Hepatocyte (in vitro differentiated cells): ENCODE measurements around the gene PRDM16. TPM values are rescaled to one million over a fixed set of nuclear protein-coding genes. Genes with fewer than 3 reads are reported as not detected.

Experiments used
- DNase-seq: peaks from one replicate; pipeline ENCODE4 v3.0.0-alpha.2; 2016; ENCODE audit warnings: low spot score
- H2AFZ ChIP-seq: fragments of 200-600 bp; sonication (generic); 2 replicates; pipeline ENCODE4 v1.6.0; 2016; ENCODE audit warnings: antibody characterized with exemption, mild to moderate bottlenecking
- H3K27ac ChIP-seq: fragments of 200-600 bp; sonication (generic); 2 replicates; pipeline ENCODE4 v1.5.1; 2016; ENCODE audit warnings: mild to moderate bottlenecking
- H3K27me3 ChIP-seq: fragments of 200-600 bp; sonication (generic); 2 replicates; pipeline ENCODE4 v1.6.1; 2016
- H3K36me3 ChIP-seq: fragments of 200-600 bp; sonication (generic); replicated peaks from 2 replicates; pipeline ENCODE4 v1.5.1; 2016; ENCODE audit warnings: low read depth; ENCODE audit not compliant: insufficient read depth
- H3K4me1 ChIP-seq: fragments of 200-600 bp; sonication (generic); 2 replicates; pipeline ENCODE4 v1.5.1; 2016; ENCODE audit warnings: mild to moderate bottlenecking, moderate library complexity; ENCODE audit not compliant: insufficient read depth
- H3K4me2 ChIP-seq: fragments of 200-600 bp; sonication (generic); 2 replicates; pipeline ENCODE4 v1.6.0; 2016
- H3K4me3 ChIP-seq: fragments of 200-600 bp; sonication (generic); 2 replicates; pipeline ENCODE4 v1.5.1; 2016; ENCODE audit warnings: mild to moderate bottlenecking
- H3K79me2 ChIP-seq: fragments of 200-600 bp; sonication (generic); 2 replicates; pipeline ENCODE4 v1.6.0; 2017; ENCODE audit warnings: mild to moderate bottlenecking
- H3K9me2 ChIP-seq: fragments of 200-600 bp; sonication (generic); replicated peaks from 2 replicates; pipeline ENCODE4 v1.6.0; 2017; ENCODE audit warnings: mild to moderate bottlenecking; ENCODE audit not compliant: insufficient read depth
- H3K9me3 ChIP-seq: fragments of 200-600 bp; sonication (generic); 2 replicates; pipeline ENCODE4 v1.5.1; 2016; ENCODE audit warnings: low read depth, mild to moderate bottlenecking
- H4K20me1 ChIP-seq: fragments of 200-600 bp; sonication (generic); 2 replicates; pipeline ENCODE4 v1.6.0; 2016; ENCODE audit warnings: mild to moderate bottlenecking; ENCODE audit not compliant: insufficient read depth, poor library complexity, severe bottlenecking
- CTCF ChIP-seq: fragments of 200-600 bp; sonication (generic); IDR thresholded peaks from 2 replicates; pipeline ENCODE4 v1.5.1; 2016; ENCODE audit warnings: antibody characterized with exemption, mild to moderate bottlenecking; ENCODE audit not compliant: poor library complexity
- EZH2 ChIP-seq: fragments of 200-600 bp; sonication (generic); IDR thresholded peaks from 2 replicates; pipeline ENCODE4 v1.6.1; 2016; ENCODE audit warnings: antibody characterized with exemption, mild to moderate bottlenecking, borderline replicate concordance
- EZH2phosphoT487 ChIP-seq: fragments of 200-600 bp; sonication (generic); IDR thresholded peaks from one replicate; pipeline ENCODE4 v1.6.1; 2018; ENCODE audit warnings: antibody characterized with exemption, mild to moderate bottlenecking, low read depth, moderate library complexity; ENCODE audit not compliant: unreplicated experiment, severe bottlenecking
- WGBS: methylation state at CpG from one replicate; pipeline ENCODE4 v1.1.6; 2016; ENCODE audit warnings: low lambda C conversion rate; ENCODE audit errors: missing lambda C conversion rate; 5-methylcytosine and 5-hydroxymethylcytosine counted together
- polyA plus RNA-seq: library from polyadenylated mRNA; unstranded; fragments of >200 nt; fragmentation: Nextera tagmentation; extraction: Ambion mirVana; gene quantifications from 2 replicates; pipeline ENCODE4 v1.2.1, GENCODE V29; 2016
- total RNA-seq: library from RNA; depleted of rRNA; stranded (reverse); fragments of >200 nt; gene quantifications from 2 replicates; pipeline ENCODE4 v1.2.3, GENCODE V29; 2014

PRDM16 gene
- total and polyA plus RNA-seq, 2 experiments from 2014 or later = 8.1 to 9.9 TPM

DNA sequence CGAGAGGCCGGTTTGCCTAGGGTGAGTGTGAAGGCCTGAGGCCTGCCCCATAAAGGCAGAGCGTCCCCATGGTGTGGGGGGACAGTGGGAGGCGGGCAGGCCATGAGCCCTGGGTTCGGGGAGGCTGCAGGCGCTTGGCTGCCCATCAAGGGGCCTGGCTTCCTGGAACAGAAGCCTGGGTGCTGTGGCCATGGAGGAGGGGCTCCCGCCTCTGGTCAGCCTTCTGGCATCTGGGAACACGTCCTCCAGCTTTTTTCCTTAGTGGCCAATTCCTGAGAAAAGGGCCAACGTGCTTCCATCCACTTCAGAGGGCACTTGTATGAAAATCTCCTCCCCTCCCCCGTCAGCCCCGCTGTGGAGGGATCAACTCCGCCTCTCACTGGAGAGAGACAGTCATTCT lies 58.7 kb downstream of the PRDM16 start:
- no peaks in the 10 kb centered on the region for H4K20me1 ChIP-seq
- TF ChIP-seq CTCF (no peak), EZH2 (no peak), EZH2phosphoT487 (no peak)
- WGBS = 83% methylated on average over 12 of the region's 12 CpGs
- peak overlapping the region; percentile 26 for H3K27ac ChIP-seq
- peaks cover 22% of the 10 kb centered on the region for H3K4me1 ChIP-seq
- no peak overlapping the region for H3K4me2 ChIP-seq
- H3K36me3 ChIP-seq = no peaks in the 10 kb centered on the region
- no peak overlapping the region for H2AFZ ChIP-seq
- H3K4me3 ChIP-seq = no peak overlapping the region
- H3K9me3 ChIP-seq = no peaks in the 10 kb centered on the region
- no peaks in the 10 kb centered on the region for H3K79me2 ChIP-seq
- no peaks in the 10 kb centered on the region for H3K9me2 ChIP-seq
- H3K27me3 ChIP-seq = no peaks in the 10 kb centered on the region
- no peak for DNase-seq

GRCh38 chr1:3128431-3129132 lies 59.6 kb downstream of the PRDM16 start:
- H3K4me1 ChIP-seq = peaks cover 31% of the 10 kb centered on the region
- no peaks in the 10 kb centered on the region for H3K36me3 ChIP-seq
- H3K27me3 ChIP-seq = no peaks in the 10 kb centered on the region
- H3K79me2 ChIP-seq = no peaks in the 10 kb centered on the region
- no peaks in the 10 kb centered on the region for H4K20me1 ChIP-seq
- H3K4me3 ChIP-seq = no peak overlapping the region
- 94% methylated on average over 26 of the region's 26 CpGs for WGBS
- no peak overlapping the region for H2AFZ ChIP-seq
- no peaks in the 10 kb centered on the region for H3K9me2 ChIP-seq
- no peak overlapping the region for H3K27ac ChIP-seq
- TF ChIP-seq CTCF = no peak
- TF ChIP-seq EZH2 = no peak
- TF ChIP-seq EZH2phosphoT487 = no peak
- H3K4me2 ChIP-seq = no peak overlapping the region
- no peaks in the 10 kb centered on the region for H3K9me3 ChIP-seq
- DNase-seq = no peak

GRCh38 chr1:3129133-3129490 lies 60.1 kb downstream of the PRDM16 start:
- no peak for DNase-seq
- H3K4me3 ChIP-seq = no peak overlapping the region
- H4K20me1 ChIP-seq = no peaks in the 10 kb centered on the region
- H3K36me3 ChIP-seq = no peaks in the 10 kb centered on the region
- WGBS = 95% methylated on average over 8 of the region's 8 CpGs
- no peaks in the 10 kb centered on the region for H3K9me2 ChIP-seq
- H3K27ac ChIP-seq = no peak overlapping the region
- H2AFZ ChIP-seq = no peak overlapping the region
- no peaks in the 10 kb centered on the region for H3K27me3 ChIP-seq
- no peak overlapping the region for H3K4me2 ChIP-seq
- H3K79me2 ChIP-seq = no peaks in the 10 kb centered on the region
- no peak for TF ChIP-seq CTCF
- TF ChIP-seq EZH2 = no peak
- no peak for TF ChIP-seq EZH2phosphoT487
- no peaks in the 10 kb centered on the region for H3K9me3 ChIP-seq
- peaks cover 36% of the 10 kb centered on the region for H3K4me1 ChIP-seq
